Stimulated activated CD4-positive, alpha-beta T cell treated with anti-CD3 and anti-CD28 coated beads, TNF-alpha, amount 100 ng/mL, for 24 hours (primary cell): Measurements from ENCODE around the gene PDGFC.

ENCODE experiments used
- DNase-seq, 3 experiments: peaks; one replicate each; pipeline ENCODE4 v3.0.0-alpha.2; 2020; ENCODE audit warnings: low read depth in 3 of 3

Gene PDGFC

DNA sequence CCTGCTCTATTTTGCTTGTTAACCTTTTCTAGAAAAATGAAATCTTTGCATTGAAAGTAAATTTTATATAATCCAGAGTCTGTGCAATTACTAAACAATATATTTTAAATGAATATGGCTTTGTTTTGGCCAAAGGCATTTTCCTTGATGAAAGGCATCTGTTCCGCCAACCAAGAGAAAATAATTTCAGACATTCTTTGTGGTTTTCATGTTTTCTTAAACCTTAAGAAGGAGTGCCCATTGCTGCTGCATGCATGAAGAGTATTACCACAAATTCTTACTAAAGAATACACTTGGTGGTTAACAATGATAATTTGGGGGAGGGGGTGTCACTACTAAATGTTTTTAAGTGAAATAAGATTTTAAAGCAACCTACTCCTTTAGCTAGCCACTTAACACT, 2.7 kb upstream of the PDGFC start:
- DNase-seq = no peak

DNA sequence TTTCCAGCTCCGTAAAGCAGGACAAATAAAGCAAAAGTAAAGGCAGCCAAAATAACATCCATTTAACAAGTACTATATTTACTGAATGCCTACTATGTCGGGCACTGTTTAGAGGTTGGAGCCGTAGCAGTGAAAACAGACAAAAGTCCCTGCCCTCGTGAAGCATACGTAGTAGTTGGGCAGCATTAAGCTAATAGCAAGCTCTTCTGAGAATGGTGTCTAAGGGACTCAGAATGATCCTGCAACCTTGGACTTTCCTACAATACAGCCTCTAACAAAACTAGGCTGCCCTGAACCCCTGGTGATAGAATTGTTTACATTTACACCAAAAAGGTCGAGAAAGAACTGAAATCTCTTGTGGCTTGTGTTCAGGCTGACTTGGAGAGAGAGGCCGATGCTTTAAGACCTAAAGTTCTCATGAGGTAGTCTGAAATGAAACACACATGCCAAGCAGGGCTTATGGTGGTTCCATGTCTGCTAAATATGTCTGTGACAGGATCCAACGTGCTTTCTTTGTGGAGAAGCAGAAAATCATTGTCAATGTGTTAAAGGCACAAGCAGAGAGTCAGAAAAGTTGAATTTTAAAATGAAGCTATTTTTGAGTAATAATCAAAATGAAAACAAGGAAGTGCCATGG, 898 bp upstream of the PDGFC start:
- no peak for DNase-seq

DNA sequence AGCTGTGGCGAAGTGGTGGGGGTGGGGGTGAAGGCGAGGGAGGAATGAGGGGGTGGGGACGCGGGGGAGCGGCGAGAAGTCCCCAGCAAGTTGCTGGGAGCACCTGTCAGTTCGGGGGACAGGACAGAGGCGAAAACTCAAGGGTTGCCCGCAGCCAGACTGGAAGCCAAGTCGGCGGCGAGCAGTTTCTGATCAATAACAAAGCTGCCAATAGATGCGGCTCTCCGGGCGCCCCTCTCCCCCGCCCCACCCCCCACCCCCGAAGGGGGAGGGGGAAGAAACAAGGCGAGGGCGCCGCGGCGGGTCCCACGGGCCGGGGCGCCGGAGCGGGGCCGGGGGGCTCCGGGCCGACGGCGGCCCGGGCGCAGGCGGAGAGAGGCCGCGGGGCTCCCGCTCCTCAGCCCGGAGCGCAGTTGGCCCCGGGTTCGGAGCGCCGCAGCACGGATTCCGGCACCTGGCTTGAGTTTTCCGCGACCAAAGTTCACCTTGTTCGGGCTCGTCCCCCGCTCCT, 379 bp downstream of the PDGFC start:
- no peak for DNase-seq

DNA sequence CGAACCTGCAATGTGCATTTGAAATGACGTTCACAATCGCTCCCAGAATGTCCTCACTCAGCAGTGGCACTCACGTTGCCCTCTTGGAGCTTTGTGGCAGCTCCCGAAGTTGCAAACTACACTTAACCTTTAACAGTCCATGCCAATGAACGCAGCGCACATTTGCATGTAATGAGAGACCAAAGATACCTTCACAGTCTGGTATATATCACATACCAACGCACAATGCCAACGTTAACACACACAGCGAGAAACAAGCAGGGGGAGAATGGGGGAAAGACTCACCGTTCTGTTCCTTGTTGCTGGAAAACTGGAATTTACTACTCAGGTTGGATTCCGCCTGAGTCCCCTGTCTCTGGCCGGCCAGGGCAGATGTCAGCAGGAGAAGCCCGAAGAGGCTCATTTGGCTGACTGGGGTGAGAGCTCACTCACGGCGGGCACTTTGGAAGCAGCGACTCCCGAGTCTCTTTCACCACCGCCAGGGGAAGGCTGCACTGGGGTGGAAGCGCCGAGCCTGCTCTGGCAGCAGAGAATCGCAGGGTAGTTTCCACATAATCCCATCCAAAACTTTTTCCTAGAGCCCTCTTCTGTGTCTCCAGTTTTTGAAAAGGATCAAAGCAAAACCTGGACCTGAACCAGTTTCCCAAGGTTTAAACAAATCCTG, 966 bp downstream of the PDGFC start:
- DNase-seq = no peak

DNA sequence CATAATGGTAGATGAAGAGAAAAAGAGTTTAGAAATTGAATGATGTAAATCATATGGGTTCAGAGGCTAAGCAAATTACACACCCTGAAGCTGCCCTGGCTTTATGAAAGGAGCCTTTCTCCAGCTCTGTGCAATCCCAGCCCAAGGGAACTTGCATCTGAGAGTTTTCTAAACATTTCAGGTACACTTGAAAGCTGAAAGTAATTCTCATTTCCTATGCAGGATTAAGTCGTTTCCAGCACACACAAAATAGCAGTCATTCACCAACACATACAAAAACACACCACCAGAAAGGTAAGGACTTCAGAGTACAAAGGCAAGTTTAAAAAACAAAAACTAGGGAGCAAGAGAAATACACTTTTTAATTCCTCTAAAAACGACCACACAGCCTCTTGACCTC, 1.7 kb downstream of the PDGFC start:
- no peak for DNase-seq

DNA sequence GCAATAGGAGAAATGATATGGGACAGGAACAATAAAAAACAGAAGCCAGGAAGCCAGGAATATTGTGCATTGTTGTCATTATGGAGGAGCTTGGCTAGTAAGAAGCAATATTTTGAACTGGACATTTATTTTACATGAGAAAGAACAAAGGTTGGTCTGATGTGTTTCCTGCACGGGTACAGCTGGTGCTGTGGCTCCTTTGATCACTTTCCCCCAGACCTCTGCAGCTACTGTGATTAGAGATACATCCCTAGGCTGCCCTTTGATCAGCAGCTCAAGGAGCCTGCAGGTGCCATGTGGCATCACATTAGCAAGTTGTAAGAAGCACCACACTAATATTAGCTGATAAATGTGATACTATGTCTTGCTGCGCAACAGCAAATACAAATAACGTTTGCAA, 2.5 kb downstream of the PDGFC start:
- no peak for DNase-seq

DNA sequence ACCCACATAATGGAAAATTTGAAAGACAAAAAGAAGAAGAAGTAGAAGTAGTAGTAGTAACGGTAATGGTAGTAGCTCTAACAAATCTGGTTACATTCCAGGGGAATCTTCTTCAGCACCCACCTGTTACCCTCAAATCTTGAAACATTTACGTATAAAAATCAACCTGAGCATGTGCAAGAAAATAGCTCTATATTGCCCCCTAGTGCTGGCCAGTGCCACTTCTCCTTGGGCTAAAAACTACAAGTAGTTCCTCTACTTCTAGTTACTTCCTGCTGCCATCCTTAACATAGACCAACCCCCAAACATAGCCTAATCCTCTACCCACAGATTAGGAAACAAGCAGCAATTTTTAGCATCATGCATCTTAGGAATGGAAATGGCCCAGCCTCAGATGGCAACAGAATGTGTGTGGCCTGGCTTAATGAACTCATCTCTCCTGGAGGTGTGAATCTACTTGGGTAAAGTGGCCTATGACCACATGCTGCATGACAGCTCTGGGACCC, 3.1 kb downstream of the PDGFC start:
- peak in 1 of 3 experiments; percentile 4 for DNase-seq

DNA sequence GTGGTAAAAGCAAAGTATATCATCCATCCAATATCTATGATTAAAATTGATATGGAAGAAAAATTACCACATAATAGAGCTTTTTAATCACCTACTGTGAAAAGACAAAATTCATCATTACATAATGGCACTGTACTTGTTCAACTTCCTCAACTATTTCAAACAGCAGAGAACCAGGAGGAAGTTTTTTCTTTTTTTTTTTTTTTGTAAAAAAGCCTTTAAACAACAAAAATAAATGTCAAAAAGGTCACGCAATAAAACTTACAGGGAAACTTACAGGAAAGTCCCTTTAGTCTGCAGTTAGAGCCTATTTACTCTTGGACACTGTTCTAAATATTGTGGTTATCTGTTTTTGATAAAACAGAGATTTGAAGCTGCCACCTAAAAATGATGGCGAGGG, 4.8 kb downstream of the PDGFC start:
- DNase-seq = no peak

DNA sequence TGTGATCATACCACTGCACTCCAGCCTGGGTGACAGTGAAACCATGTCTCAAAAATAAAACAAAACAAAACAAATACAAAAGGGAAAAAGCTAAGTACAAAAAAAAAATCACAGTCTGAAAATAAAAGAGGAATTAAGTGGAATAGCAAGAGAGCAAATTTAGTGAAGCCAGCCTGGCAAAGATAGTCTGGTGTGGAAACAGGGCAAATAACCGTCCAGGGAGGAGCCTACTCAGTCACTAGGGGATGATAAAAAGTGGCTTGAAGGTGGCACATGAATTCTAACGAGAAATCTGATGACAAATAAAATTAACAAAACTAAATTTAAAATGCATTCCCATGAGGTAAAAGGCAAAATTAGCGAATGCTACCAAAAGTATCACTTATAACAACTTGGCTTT, 8.2 kb downstream of the PDGFC start:
- no peak for DNase-seq

DNA sequence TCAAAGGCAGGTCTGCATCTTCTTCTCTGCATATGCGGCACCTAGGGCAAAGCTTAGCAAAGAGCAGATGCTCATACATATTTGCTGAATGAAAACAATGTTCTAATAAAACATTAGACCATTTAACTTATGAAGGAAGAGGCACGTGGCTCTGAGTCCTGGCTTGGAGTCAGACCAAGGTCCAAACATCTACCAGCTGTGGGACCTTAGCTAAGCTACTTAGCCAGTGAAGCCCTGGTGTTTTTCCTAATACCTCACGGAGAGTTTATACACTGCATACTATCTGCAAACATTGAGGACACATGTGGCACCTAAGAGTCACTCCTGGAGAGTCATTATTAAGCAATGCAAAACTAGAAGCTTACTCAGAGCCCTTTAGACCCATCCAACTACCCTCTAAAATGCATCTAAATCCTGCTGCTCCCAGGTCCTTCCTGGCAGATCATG, 9.0 kb downstream of the PDGFC start:
- DNase-seq = no peak

DNA sequence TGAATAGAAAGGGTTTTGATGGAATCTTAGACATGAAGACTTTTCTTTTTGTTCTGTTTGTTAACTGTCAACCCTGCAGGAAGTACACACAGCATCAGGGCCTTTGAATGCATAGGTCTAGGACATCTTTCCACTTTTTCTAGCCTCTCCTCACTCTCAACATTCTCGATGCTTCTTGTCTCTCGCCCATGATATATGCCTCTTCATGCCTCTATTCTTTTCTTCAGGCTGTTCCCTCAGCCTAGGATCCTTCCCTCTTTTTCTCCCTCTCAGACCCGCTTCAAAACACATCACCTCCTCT, 9.6 kb downstream of the PDGFC start:
- no peak for DNase-seq

DNA sequence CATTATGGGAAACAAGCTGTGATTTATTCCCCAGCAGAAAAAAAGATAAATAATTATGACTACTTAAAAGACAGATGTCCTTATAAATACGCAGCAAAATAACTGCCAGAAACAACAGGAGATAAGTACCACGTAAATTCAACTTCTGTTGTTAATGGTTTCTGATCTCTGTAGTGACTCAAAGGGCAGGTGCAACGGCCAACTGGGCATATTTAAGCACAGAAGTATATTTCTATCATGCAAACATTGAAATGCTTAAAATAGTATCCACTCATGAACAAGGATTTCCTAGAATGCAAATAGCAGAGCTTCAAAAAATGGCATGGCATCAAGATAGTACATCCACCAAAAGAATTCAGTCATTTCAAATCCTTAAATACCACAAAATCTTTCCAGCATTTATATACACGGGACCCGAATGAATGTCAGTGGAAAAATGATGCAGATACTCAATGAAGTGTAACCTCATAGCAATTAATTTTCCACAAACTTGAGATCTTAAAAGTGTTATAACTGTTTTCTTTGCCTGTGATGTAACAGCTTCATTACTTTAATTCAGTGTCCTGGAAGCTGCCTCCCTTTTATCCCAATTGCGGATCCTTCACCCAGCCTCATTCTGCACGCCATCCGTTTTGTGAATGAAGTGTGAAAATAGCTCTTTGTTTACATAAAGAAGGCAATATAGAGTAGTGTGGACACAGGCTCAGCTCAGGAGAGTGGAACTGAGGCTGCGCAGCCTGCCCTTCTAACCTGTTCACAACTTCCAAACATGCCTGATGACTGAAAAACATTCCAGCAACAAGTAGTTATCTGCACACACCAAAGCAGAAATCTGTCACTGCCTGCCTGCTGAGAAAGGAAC, 10.2 kb downstream of the PDGFC start:
- no peak for DNase-seq

DNA sequence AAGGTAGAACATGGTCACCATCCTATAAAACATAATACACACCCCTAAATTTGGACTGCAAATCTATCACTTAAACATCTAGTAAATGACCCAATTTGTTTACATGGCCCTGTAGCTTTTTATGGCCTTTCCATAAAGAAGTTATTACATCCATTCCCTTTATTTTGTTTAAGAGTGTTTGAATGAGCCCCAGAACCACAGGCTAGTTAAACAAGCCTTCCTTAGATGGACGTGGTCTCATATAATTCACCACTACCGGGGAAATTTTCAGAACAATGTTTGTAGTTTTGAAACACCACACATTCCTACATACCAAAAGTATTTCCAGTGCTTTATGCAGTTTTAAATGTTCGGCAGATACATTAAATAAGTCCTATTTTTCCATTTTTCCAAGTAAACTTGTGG, 12.3 kb downstream of the PDGFC start:
- no peak for DNase-seq

DNA sequence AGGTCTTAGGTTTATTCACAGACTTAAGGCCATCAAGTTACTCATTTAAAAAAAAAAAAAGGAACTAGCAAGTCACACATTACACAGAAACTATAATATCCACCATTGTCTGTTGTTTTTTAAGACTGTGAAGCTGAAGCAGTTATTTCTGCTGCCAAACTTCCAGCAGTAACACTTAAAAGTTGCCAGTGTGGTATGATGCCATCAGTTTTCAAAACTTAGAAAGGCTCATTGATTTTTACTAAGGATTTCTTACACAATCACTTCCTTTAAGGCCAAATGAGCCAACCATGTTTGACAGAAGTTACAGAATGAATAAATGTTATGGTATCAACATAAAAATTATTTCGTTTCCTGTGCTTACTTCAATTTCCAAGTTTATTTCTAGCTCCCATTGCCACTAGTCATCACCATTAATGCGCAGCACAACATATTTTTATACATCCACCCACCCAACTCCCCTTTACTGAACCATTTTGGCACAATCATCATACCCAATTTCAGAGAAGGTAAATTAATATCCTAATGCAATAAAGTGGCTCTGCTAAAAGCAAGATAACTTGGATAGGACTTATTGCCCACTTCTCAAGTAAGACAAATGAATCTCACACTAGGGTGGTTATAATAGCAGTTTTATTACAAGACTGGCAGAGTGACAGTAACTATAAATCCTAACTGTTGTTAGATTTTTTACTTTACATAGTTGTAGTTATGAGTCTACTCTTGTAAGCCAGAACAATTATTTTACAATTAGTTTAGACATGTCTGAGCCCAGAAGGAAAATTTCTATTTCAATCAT, 13.1 kb downstream of the PDGFC start:
- DNase-seq = no peak

DNA sequence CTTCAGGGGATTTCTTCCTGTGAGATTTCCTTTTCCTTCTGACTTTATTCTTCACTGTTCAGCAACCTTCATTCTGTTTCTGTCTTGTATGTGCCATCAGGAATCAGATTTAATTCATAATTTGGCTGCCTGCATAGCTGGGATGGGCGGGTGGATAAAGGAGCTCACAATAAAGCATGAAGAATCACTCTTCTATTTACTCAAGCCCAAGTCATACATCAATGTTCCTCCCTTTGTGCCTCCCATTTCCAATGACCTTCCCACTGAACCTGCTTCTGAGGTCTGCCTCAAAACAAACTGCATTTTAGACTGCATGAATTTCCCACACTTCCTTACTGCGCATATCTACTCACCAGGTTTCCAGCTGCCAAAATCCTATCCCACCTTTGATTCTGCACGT, 14.0 kb downstream of the PDGFC start:
- no peak for DNase-seq

DNA sequence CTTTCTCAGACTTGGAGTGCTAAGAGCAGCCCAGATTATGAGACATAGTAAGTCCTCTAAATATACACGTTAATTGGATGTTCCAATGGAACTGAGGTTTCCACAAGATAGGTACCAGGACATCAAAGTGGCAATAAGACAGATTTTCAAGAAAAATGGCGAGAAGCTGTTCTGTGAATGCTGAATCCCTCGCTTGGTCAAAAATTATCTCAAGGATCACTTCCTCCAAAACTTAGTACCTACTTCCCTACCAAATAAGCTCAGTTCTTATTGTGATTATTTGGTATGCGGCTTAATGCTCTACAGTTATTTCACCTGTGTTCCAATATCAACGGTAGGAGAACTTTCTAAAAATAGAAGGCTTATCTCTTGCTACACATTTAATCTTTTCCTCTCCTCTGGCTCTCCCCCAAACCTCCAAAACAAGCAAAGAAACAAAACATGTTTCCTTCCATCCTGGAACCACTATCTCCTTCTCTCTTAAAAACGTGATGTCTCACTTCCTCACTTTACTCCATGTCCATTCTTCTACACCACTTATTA, 14.7 kb downstream of the PDGFC start:
- DNase-seq = no peak

DNA sequence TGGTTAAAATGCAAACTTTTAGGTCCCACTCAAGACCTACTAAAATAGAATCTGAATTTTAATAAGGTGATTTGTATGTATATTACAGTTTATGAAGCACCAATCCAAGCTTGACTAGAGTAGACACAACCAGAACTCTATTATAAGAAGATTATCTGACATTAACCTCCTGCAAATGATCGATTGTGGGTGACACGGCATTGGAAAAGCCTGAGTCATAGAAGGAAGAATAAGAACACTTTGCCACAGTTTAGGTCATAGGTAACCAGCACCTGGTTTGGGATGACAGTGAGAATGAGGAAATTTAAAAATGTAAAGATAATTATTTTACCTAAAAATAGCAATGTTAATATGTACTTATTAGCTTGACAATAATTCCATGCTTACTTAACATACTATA, 15.2 kb downstream of the PDGFC start:
- no peak for DNase-seq

DNA sequence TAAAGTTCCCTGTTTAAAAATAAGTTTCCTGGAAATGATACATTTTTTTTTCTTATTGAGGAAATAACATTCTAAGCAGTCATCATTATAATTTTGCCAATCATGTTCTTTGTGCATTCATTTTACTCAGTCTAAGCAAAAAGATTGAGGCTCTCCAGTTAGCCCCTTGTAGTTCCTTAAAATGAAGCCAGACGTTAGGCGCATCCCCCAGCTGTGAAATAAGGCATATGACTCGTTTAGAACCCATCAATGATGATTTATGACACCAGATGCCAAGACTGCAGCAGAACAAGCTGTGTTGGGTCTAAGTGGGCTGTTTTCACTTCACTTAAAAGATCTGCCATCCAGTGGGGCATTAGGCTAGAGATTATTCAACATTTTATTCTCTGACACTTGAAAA, 17.0 kb downstream of the PDGFC start:
- no peak for DNase-seq

DNA sequence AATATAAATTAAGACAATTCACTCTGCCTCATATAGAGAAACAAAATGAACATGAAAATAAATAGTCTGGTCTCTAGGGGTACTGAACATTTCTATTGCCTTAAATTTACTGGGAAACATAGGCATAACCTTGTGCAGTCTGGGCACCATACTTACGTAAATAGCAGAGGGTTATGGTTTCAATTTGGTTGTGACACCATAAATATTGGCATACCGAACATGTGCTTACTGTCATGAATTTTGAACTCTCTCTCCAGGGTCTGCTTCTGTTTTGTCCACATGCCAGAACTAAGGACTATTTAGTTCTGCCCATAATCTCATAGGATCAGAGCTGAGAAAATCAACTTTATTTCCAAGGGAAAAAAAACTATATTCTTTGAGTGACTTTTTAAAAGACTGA, 17.6 kb downstream of the PDGFC start:
- no peak for DNase-seq

DNA sequence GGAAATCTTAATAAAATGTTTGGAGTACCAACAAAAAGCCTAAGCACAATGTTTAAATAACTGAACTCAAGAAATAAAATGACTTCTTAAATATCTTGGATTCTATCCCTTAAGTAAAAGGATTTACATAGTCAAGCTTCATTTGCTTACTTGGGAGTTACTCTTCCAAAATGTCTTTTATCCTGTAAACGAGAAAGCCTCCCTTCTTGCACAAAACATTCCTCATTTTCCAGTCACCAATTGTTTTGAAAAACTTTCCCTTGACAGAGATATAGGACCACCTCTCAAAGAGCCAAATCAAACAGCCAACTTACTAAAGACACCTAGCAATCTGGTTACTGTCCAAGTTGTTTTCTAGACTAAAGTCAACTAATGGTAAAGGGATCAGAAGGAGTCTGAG, 18.6 kb downstream of the PDGFC start:
- DNase-seq = no peak

DNA sequence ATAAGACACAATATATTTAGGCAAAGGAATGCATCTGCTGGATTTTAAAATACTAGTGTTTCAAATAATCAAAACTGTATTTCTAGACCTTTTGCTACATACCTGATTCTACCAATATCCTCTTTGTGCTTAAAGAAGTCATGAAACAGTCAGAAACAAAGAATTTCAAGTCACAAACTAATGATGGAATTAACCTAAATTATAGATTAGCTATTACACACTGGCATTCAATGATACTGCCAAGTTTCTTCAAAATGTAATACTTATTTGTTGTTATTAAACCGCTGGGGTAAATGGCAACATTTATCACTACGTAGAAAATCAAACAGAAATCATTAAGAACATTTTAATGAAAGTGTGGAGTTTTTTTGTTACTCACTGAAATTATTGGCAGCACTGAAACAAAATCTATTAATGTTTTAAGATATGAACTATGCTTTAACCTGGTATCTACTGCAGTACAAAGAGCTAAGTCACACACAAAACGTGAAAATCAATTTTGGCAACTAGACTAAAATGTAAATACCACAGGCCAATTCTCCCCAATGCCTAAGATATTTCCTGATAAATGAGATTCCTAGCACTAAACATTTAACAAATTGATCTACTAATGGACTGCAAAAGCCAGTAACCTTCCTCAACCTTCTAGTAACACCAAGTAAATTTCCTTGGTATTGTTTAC, 19.4 kb downstream of the PDGFC start:
- no peak for DNase-seq
